Activated naive CD4-positive, alpha-beta T cell (primary cell): ENCODE results near the gene ZFP36.
"Not testable (repeated sequence)": the region's sequence is repeated elsewhere in the genome, so short reads cannot be mapped to it uniquely, and the experiment has no call there.

ENCODE experiments used
- DNase-seq, 4 experiments: peaks; one replicate each; lab custom pipeline; 2025; lab: John Stamatoyannopoulos, UW

ZFP36 gene

DNA sequence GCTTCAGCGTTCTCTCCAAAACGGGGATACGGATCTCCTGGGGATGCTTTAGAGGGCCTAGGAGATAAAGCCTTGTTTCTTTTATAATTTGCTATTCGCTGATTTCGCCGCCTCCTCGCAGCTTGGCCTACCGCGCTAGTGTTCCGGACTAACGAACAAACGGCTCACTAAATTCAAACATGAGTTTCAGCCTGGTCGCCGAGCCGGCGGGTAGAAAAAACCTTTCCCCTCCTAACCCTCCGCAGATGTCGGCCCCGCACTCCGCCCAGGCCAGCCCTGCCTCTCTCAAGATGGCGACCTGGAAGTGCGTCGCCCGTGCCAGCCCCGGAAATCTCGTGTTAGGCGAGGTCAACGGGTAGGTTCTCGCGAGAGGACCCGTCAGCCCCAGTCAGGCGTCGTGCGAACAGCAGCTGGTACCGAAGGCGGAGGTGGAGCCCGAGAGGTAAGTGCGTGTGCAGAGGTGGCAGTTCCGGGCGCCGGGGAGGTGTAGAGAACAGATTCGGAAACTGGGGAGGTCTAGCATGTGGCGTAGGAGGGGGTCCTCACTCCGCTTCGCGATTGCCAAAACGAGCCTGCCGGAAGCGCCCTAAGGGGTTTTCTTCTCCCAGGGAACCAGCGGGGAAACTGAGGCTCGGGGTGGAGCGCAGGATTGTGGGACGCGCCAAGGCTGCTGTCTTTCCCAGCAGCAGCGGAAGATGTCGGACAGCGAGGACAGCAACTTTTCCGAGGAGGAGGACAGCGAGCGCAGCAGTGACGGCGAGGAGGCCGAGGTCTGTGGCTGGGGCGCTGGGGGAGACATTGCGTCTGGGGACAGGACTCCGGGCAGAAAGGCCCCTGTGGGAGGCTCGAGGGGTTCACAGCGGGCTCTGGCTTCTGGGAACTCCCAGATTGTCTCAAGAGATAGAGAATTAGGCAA is 38.8 kb downstream of the ZFP36 start, which contains the start of gene SUPT5H:
TSS of gene SUPT5H (plus strand) at position 387 of the 916 bp plus-strand sequence. CDS start at position 696, 309 bp downstream.
- peak; percentile 89 to 94 (median 94) for DNase-seq

- no peak for DNase-seq
Measured at GRCh38 chr19:39446365-39447084, 39.9 kb downstream of the ZFP36 start.

DNA sequence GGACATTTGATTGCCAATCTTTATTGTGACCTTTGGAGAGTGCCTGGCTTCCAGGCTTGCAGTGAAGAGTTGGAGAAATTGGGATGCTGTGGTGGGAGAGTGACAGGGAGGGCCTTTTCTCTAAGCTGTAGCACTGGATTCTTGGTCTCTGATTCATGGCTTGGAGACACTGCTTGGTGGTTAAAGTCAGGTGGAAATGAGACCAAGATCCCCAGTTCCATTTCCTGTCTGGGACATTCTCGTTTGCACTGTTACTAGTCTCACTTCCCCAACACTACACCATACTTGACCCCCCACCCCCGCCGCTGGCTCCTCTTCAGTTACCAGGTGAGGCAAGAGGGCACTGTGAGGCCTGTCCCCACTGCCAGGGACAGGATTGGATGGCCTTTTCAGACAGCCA is 41.6 kb downstream of the ZFP36 start:
- DNase-seq = no peak

- no peak for DNase-seq
Measured at GRCh38 chr19:39449116-39449797, 42.6 kb downstream of the ZFP36 start.

- not testable (repeated sequence) for DNase-seq
Measured at GRCh38 chr19:39451257-39451656, 44.6 kb downstream of the ZFP36 start.
